Endothelial cell of umbilical vein (primary cell): ENCODE measurements around the gene MATR3.

Experiments
- CTCF ChIP-seq, 2 donors: IDR thresholded peaks; 1 replicate in 1 of 2; 2 replicates in 1 of 2; pipeline ENCODE4 v1.5.1; 2011; ENCODE audit warnings: low read length in 2 of 2, mild to moderate bottlenecking in 2 of 2, moderate library complexity in 2 of 2, control low read depth in 1 of 2, inconsistent platforms in 1 of 2, low read depth in 1 of 2; ENCODE audit not compliant: insufficient read depth in 1 of 2; ENCODE audit errors: extremely low read depth in 1 of 2
- EZH2 ChIP-seq: IDR thresholded peaks from 2 replicates; pipeline ENCODE4 v1.6.1; 2012; ENCODE audit warnings: borderline replicate concordance, low read depth, mild to moderate bottlenecking, moderate library complexity, low read length, inconsistent platforms; ENCODE audit not compliant: severe bottlenecking
- FOS ChIP-seq: IDR thresholded peaks from 2 replicates; pipeline ENCODE4 v1.6.1; 2011; ENCODE audit warnings: mild to moderate bottlenecking, low read length, moderate library complexity, borderline replicate concordance; ENCODE audit not compliant: insufficient read depth

- no peak for TF ChIP-seq CTCF (IDR thresholded peaks at IDR 0.05; ENCODE audit: extremely low read depth in 1 of 2, insufficient read depth in 1 of 2, low read depth in 1 of 2, low read length in 2 of 2)
- TF ChIP-seq FOS: no peak
- TF ChIP-seq EZH2: no peak
Measured at GRCh38 chr5:139306197-139306596, 12.7 kb downstream of the MATR3 start.
